Activated CD8-positive, alpha-beta memory T cell treated with anti-CD3 and anti-CD28 coated beads for 24 hours (primary cell): ENCODE measurements around the gene SORL1.

Source experiments
- DNase-seq: peaks from one replicate; pipeline ENCODE4 v3.0.0-alpha.2; 2020

Gene SORL1

GRCh38 chr11:121426476-121427399, 25.4 kb upstream of the SORL1 start:
- DNase-seq = peak; percentile 80

DNA sequence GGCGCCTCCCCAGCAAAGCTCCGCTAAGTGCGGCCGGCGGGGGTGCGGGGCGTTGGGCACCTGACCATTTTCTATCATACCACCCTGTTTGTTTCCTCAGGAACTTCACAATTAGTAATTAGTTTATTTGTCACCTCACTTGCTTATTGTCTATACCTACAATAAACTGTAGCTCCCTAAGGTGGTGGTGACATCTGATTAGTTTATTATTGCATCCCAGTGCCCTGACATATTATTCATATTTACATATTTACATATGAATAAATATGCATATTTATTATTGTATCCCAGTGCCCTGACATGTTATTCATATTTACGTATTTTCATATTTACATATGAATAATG, 24.7 kb upstream of the SORL1 start:
- DNase-seq = no peak

- DNase-seq = no peak
Observed at GRCh38 chr11:121429556-121429955, 22.6 kb upstream of the SORL1 start.

DNA sequence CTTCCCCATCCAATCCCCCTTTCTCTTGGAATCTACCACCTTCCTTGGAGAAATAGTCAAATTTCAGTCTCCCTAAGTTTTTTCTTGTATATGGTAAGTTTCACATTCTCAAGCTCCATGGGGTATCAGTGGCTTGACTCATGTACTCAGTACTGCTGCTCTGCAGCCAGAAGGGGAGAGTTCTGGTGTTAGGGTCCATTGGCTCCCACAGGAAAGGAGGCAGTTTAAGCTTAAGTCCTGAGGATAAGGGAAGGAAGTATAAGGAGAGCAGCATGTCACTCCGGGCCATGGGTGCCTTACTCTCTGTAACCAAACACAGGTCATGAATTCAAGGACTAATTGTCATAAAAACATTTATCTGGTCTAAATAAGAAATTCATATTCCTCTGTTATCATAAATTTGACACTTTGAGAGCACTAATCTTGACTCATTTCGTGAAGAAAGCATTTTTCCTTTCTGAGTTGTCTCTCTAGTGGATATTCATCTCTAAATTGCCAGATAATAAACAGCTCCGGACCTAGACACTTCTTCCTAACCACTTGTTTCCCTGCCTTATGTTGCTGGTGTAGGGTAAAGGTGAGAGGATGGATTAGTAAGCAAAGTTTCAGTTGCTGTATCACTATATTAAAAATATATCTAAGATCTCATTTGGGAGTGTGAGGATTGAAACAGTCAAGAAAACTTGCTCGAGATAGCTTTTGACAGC, 20.1 kb upstream of the SORL1 start:
- no peak for DNase-seq

GRCh38 chr11:121435132-121435531, 17.0 kb upstream of the SORL1 start:
- no peak for DNase-seq

DNA sequence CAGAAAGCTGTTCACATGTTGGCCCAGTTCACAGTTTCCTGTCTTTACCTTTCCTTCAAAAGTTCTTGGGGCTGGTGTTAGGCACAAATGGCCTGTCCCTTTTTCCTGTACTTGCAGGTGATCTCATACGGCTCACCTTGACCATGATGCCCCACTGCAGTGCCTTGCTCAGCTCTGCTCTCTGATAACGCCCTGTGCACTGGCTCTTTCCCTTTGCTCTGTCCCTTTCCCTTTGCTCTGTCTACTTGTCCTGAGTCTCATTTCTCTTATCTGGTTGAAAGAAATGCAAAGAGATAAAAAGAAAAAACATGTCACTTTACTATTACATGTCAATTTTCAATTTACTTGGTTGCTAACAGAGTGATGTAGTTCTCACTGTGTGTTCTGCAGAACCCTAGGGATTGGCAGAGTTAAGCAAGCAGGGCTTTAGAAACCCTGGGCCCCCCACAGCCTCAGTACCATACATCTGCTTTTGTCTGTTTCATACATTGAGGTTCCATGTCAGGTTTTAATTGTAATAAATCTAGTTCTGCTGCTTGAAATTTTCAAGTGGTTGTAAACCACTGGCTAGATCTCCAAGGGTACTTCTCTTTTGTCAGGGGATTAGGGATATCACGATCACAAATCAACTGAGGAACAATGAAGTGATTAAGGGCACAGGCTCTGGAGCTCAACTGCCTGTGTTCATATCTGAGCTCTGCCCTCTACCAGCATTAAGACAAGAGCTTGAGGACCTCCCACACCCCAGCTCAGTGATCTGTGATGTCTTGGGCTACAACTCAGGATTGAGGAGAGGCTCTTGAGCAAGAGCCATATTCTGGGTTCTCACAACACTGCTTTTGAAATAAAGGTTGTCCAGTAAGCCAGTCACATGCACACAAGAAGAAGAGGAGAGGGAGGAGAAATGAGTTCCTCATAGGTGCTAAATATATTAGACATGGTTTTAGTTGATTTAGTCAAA, 16.3 kb upstream of the SORL1 start:
- no peak for DNase-seq

DNA sequence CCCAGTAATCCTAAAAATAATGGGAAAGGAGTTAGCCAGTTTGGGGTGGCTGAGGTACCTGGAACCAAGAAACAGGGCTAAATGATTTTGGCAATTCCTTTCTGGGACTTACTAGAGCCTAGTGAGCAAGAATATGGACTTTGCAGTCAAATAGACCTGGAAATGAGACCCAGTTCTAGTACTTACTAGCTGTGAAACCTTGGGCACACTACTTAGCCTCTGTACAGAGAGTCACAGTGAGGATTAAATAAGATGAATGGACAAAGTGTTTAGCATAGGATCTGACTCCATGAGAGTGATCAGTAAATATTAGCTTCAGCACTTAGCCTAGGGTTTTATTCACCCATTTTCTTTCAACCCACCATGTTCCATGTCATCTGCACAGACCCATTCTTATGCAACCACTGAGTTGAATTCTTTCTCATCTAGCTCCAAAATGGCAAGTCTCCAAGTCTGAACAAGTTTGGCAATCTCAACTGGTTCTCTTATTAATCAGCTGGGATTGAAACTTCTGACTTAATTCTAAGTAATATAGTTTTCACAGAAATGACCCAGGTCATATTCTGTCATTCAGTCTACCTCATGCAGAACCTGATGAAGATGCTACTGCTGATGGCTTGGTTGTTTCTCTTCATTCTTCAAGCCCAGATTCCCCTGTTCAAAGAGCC, 15.0 kb upstream of the SORL1 start:
- no peak for DNase-seq

GRCh38 chr11:121437686-121438078, 14.4 kb upstream of the SORL1 start:
- DNase-seq = no peak

GRCh38 chr11:121439337-121439736, 12.8 kb upstream of the SORL1 start:
- no peak for DNase-seq

DNA sequence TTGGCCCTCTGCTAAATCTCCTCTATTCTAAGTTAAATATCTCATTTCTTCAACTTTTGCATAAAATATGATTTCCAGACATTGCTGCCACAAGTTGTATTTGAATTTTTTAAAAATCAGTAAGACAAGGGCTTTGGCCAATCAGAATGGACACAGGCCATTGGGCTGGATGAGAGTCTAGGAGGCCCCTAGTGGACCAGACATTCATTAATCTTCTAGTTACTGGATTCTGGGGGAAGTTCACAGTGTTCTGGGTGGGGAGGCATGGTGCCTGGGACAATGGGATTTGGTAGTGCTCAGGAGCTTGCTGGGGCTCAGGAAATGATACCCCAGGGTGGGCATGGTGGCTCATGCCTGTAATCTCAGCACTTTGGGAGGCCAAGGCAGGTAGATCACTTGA, 12.4 kb upstream of the SORL1 start:
- no peak for DNase-seq

DNA sequence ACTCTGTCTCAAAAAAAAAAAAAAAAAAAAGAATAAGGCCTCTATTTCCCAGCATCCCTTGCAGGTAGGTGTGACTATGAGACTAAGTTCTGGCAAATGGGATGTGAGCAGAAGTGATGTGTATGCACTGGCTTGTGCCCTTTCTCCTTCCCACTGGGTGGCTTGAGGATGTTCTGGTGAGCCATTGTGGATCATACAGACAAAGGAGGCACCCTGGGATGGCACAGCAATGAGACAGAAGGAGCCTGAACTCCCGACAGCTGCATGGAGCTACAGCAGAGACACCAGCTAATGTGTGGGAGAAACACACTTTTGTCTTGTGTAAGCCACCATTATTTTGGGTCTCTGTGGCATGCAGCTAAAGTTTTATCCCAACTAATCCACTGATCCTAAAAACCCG, 10.6 kb upstream of the SORL1 start:
- no peak for DNase-seq

GRCh38 chr11:121443688-121444275, 8.3 kb upstream of the SORL1 start:
- no peak for DNase-seq

DNA sequence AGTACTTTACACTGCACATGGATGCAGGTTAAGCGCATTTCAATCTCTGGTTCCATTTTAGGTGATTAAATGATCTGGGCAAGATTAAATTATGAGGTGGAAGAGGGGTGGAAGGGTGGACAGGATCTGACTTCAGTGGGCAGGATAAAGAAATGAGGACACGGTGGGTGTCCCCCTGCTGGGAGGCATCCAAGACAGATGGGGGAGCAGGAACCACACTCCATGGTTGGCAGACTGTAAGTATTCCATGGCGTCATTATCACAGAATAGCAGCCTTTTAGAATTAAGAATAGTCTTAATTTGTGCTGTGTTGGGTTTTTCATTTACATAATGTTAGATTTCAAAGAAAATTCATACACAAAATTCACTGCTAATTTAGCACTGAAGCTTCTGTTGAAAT, 7.6 kb upstream of the SORL1 start:
- DNase-seq = no peak

GRCh38 chr11:121445071-121445768, 6.9 kb upstream of the SORL1 start:
- no peak for DNase-seq

DNA sequence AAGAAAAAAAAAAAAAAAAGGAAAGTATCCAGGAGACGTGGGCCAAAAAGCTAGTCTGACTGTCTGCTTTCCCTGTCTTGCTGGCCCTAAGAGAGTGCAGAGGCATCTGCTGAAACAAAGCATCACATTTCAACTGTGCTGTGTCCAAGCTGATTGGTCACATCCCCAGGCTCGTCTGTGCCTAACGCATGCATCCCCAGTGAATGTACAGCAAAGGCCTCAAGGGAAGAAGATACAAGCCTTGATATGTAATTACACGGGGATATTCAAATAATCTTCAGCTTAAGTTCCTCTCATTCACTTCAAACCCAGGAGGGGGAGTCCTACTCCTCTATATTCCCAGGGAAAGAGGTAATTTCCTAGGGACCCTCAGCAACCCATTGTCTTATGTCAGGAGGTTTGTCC, 5.4 kb upstream of the SORL1 start:
- DNase-seq = no peak

DNA sequence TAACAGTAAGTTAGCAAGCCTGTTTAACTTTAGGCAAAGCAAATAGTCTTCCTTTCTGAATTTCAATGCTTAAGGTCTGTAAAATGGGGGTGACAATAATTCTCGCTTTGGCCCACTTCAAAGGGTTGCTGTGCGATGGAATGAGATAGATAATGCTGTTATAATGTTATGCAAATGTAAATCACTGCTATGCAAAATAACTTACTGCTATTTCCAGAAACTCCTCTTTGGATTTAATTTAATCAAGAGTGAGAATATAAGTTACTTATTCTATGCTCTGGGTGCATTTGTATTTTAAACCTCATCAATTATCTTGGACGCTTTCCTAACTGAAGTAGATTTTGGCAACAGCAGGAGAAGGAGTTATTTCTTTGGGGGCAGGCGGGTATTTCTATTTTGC, 4.1 kb upstream of the SORL1 start:
- no peak for DNase-seq

- no peak for DNase-seq
Observed at GRCh38 chr11:121448431-121448941, 3.6 kb upstream of the SORL1 start.

DNA sequence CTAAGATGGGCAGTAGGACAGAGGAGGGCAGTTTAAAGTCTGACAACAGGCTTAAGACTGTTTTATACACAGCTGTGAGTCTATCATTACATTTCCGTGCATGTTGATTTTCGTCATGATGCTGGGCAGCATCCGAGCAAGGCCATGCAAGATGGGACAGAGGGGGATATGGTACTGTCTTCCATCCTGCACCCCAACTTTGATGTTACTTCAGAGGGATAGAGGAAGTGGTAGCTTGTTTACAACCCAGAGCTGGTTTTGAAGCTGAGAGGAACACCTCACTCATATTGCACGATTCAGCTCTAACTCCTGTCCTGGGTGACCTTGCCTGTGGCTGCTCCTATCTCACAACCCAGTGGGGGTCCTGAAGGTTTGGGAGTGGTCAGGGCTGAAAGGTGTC, 3.0 kb upstream of the SORL1 start:
- DNase-seq = no peak

GRCh38 chr11:121449626-121450025, 2.5 kb upstream of the SORL1 start:
- no peak for DNase-seq

GRCh38 chr11:121450401-121450800, 1.7 kb upstream of the SORL1 start:
- no peak for DNase-seq
